DMS53 treated with DMSO at 0.1 percent for 48 hours (cell line): ENCODE results near the gene MAP4K2.
"Not testable (repeated sequence)": the region's sequence is repeated elsewhere in the genome, so short reads cannot be mapped to it uniquely, and the experiment has no call there.

Experiments used
- DNase-seq: peaks from one replicate; lab custom pipeline; 2025; ENCODE audit not compliant: unreplicated experiment; lab: John Stamatoyannopoulos, UW

MAP4K2 gene

GRCh38 chr11:64803158-64803845, at the start of gene MAP4K2:
TSS of gene MAP4K2 (minus strand) at chr11:64803214. CDS start at chr11:64803149, 65 bp downstream.
- peak; percentile 83 for DNase-seq

- no peak for DNase-seq
These were observed 48.9 kb upstream of the MAP4K2 start for GRCh38 chr11:64851831-64852351.

GRCh38 chr11:64850979-64851567, 48.1 kb upstream of the MAP4K2 start:
- no peak for DNase-seq

GRCh38 chr11:64849598-64850356, 46.8 kb upstream of the MAP4K2 start:
- DNase-seq, result no peak

- no peak for DNase-seq
These were observed 46.0 kb upstream of the MAP4K2 start for GRCh38 chr11:64848826-64849597.

GRCh38 chr11:64848214-64848825, 45.3 kb upstream of the MAP4K2 start:
- DNase-seq, result no peak

GRCh38 chr11:64846998-64847666, 44.1 kb upstream of the MAP4K2 start:
- peak; percentile 91 for DNase-seq

- DNase-seq, result not testable (repeated sequence)
These were observed 42.7 kb upstream of the MAP4K2 start for GRCh38 chr11:64845776-64846129.

- no peak for DNase-seq
These were observed 42.2 kb upstream of the MAP4K2 start for GRCh38 chr11:64845129-64845775.

GRCh38 chr11:64844330-64845128, 41.5 kb upstream of the MAP4K2 start, which contains the start of gene CDC42BPG:
TSS of gene CDC42BPG (minus strand) at chr11:64844653. CDS start at chr11:64844569, 84 bp downstream.
- peak; percentile 87 for DNase-seq

GRCh38 chr11:64843686-64844329, 40.8 kb upstream of the MAP4K2 start:
- no peak for DNase-seq

GRCh38 chr11:64842851-64843685, 40.1 kb upstream of the MAP4K2 start:
- peak; percentile 28 for DNase-seq

- DNase-seq, result no peak
These were observed 39.3 kb upstream of the MAP4K2 start for GRCh38 chr11:64842366-64842759.

- no peak for DNase-seq
These were observed 38.8 kb upstream of the MAP4K2 start for GRCh38 chr11:64841592-64842365.

- no peak for DNase-seq
These were observed 37.1 kb upstream of the MAP4K2 start for GRCh38 chr11:64839887-64840782.

GRCh38 chr11:64839335-64839734, 36.3 kb upstream of the MAP4K2 start:
- DNase-seq, result no peak
